Neural cell (in vitro differentiated cells): Measurements from ENCODE around the gene GHRH. TPM values are rescaled to one million over a fixed set of nuclear protein-coding genes. Genes with fewer than 3 reads are reported as not detected.

ENCODE experiments used
- H2AFZ ChIP-seq: fragments of 200-600, 300-800 bp; sonication (generic), shearing (Covaris generic); 2 replicates; pipeline ENCODE4 v1.6.0; 2014; ENCODE audit warnings: low read depth, mild to moderate bottlenecking, antibody characterized with exemption, low read length, moderate library complexity
- H3F3A ChIP-seq: fragments of 200-600 bp; shearing (Covaris generic); 2 replicates; pipeline ENCODE4 v1.6.1; 2016; ENCODE audit warnings: mild to moderate bottlenecking, moderate library complexity, mixed read lengths, antibody characterized with exemption, low read length; ENCODE audit not compliant: insufficient read depth, poor library complexity, severe bottlenecking
- H3K27ac ChIP-seq: fragments of 200-600, 300-800 bp; sonication (generic), shearing (Covaris generic); 2 replicates; pipeline ENCODE4 v1.5.1; 2014; ENCODE audit warnings: mild to moderate bottlenecking, low read length, moderate library complexity
- H3K27me3 ChIP-seq: fragments of 300-800, 200-600 bp; sonication (generic), shearing (Covaris generic); 2 replicates; pipeline ENCODE4 v1.6.0; 2014; ENCODE audit warnings: mild to moderate bottlenecking, low read depth, low read length, moderate library complexity; ENCODE audit not compliant: insufficient read depth
- H3K36me3 ChIP-seq: fragments of 300-800, 200-600 bp; sonication (generic), shearing (Covaris generic); 2 replicates; pipeline ENCODE4 v1.5.1; 2014; ENCODE audit warnings: mild to moderate bottlenecking, antibody characterized with exemption, low read length, moderate library complexity; ENCODE audit not compliant: insufficient read depth
- H3K4me2 ChIP-seq: fragments of 300-800, 200-600 bp; sonication (generic), shearing (Covaris generic); 2 replicates; pipeline ENCODE4 v1.6.0; 2014; ENCODE audit warnings: mild to moderate bottlenecking, low read length
- H3K4me3 ChIP-seq: fragments of 300-800, 200-600 bp; sonication (generic), shearing (Covaris generic); 2 replicates; pipeline ENCODE4 v1.5.1; 2014; ENCODE audit warnings: mild to moderate bottlenecking, low read length, moderate library complexity
- H3K79me2 ChIP-seq: fragments of 200-600 bp; shearing (Covaris generic); replicated peaks from 2 replicates; pipeline ENCODE4 v1.6.0; 2014; ENCODE audit warnings: mild to moderate bottlenecking, low read length, moderate library complexity; ENCODE audit not compliant: insufficient read depth
- H3K9ac ChIP-seq: fragments of 300-800, 200-600 bp; sonication (generic), shearing (Covaris generic); 2 replicates; pipeline ENCODE4 v1.6.1; 2016; ENCODE audit warnings: mild to moderate bottlenecking, low read length, mixed read lengths
- H3K9me2 ChIP-seq: fragments of 200-600 bp; shearing (Covaris generic); 2 replicates; pipeline ENCODE4 v1.6.1; 2016; ENCODE audit warnings: mild to moderate bottlenecking, low read length, mixed read lengths; ENCODE audit not compliant: insufficient read depth
- H3K9me3 ChIP-seq: fragments of 200-600, 300-800 bp; sonication (generic), shearing (Covaris generic); 2 replicates; pipeline ENCODE4 v1.6.1; 2016; ENCODE audit warnings: mild to moderate bottlenecking, mixed run types, low read length, moderate library complexity, mixed read lengths
- H4K20me1 ChIP-seq: fragments of 200-600 bp; shearing (Covaris generic); 2 replicates; pipeline ENCODE4 v1.6.1; 2016; ENCODE audit warnings: mild to moderate bottlenecking, mixed run types; ENCODE audit not compliant: insufficient read depth
- CTCF ChIP-seq: fragments of 450-650 bp; IDR thresholded peaks from 2 replicates; pipeline ENCODE4 v1.5.1; 2014; ENCODE audit warnings: antibody characterized with exemption, mild to moderate bottlenecking, moderate library complexity; ENCODE audit not compliant: poor library complexity, severe bottlenecking
- EP300 ChIP-seq: fragments of 450-650 bp; conservative IDR thresholded peaks from 2 replicates; pipeline ENCODE4 v1.6.1; 2014; ENCODE audit warnings: antibody characterized with exemption, mild to moderate bottlenecking, moderate library complexity; ENCODE audit not compliant: poor library complexity, severe bottlenecking
- EZH2 ChIP-seq: fragments of 200-600, 300-800 bp; shearing (Covaris generic), sonication (generic); IDR thresholded peaks from 2 replicates; pipeline ENCODE4 v1.6.1; 2014; ENCODE audit warnings: antibody characterized with exemption, low read length, borderline replicate concordance, mild to moderate bottlenecking; ENCODE audit not compliant: insufficient read depth, poor library complexity, severe bottlenecking
- MXI1 ChIP-seq: fragments of 450-650 bp; conservative IDR thresholded peaks from 2 replicates; pipeline ENCODE4 v1.6.1; 2014; ENCODE audit warnings: antibody characterized with exemption, mild to moderate bottlenecking; ENCODE audit not compliant: poor library complexity, severe bottlenecking
- POLR2AphosphoS5 ChIP-seq: IDR thresholded peaks from 2 replicates; pipeline ENCODE4 v1.6.1; 2012
- RAD21 ChIP-seq: fragments of 450-650 bp; conservative IDR thresholded peaks from 2 replicates; pipeline ENCODE4 v1.6.1; 2014; ENCODE audit warnings: antibody characterized with exemption, mild to moderate bottlenecking, moderate library complexity
- REST ChIP-seq: IDR thresholded peaks from 2 replicates; pipeline ENCODE4 v1.6.1; 2012; ENCODE audit warnings: borderline replicate concordance
- SMC3 ChIP-seq: fragments of 450-650 bp; conservative IDR thresholded peaks from 2 replicates; pipeline ENCODE4 v1.6.1; 2014; ENCODE audit warnings: antibody characterized with exemption, mild to moderate bottlenecking, moderate library complexity; ENCODE audit not compliant: poor library complexity
- TAF1 ChIP-seq: IDR thresholded peaks from 2 replicates; pipeline ENCODE4 v1.6.1; 2012; ENCODE audit warnings: low read depth
- polyA plus RNA-seq: library from polyadenylated mRNA; depleted of rRNA; stranded (reverse); fragments of >200 nt; gene quantifications from 2 replicates; pipeline ENCODE4 v1.2.3, GENCODE V29; 2014

GHRH gene
- polyA plus RNA-seq, 1 donor from 2014 or later: not detected

- Histone ChIP-seq H3K36me3 (no peaks in the 10 kb centered on the region), H3K9ac (no peak overlapping the region), H3K4me3 (no peak overlapping the region), H4K20me1 (no peaks in the 10 kb centered on the region), H3K9me3 (no peaks in the 10 kb centered on the region), H3K27ac (no peak overlapping the region), H3K9me2 (no peaks in the 10 kb centered on the region), H3K4me2 (no peak overlapping the region), H3F3A (no peaks in the 10 kb centered on the region), H3K79me2 (no peaks in the 10 kb centered on the region), H2AFZ (no peak overlapping the region), H3K27me3 (no peaks in the 10 kb centered on the region)
- TF ChIP-seq TAF1: no peak
- TF ChIP-seq RAD21: no peak
- no peak for TF ChIP-seq MXI1
- TF ChIP-seq POLR2AphosphoS5: no peak
- no peak for TF ChIP-seq EZH2
- no peak for TF ChIP-seq REST
- no peak for TF ChIP-seq SMC3
- no peak for TF ChIP-seq CTCF
- TF ChIP-seq EP300: no peak
Observed at GRCh38 chr20:37308086-37309050, 46.8 kb upstream of the GHRH start.

- no peaks in the 10 kb centered on the region for H3F3A ChIP-seq
- H3K27me3 ChIP-seq: no peaks in the 10 kb centered on the region
- H3K4me2 ChIP-seq: no peak overlapping the region
- no peak overlapping the region for H3K9ac ChIP-seq
- H4K20me1 ChIP-seq: no peaks in the 10 kb centered on the region
- no peak overlapping the region for H3K27ac ChIP-seq
- no peak overlapping the region for H2AFZ ChIP-seq
- no peak for TF ChIP-seq RAD21
- no peak for TF ChIP-seq TAF1
- TF ChIP-seq POLR2AphosphoS5: no peak
- no peak for TF ChIP-seq MXI1
- TF ChIP-seq EZH2: no peak
- TF ChIP-seq EP300: no peak
- no peak for TF ChIP-seq CTCF
- no peak for TF ChIP-seq REST
- TF ChIP-seq SMC3: no peak
- H3K9me2 ChIP-seq: no peaks in the 10 kb centered on the region
- H3K79me2 ChIP-seq: no peaks in the 10 kb centered on the region
- no peaks in the 10 kb centered on the region for H3K9me3 ChIP-seq
- no peak overlapping the region for H3K4me3 ChIP-seq
- peaks cover 14% of the 10 kb centered on the region for H3K36me3 ChIP-seq
Observed at GRCh38 chr20:37305839-37306238, 44.2 kb upstream of the GHRH start.
